CD14-positive monocyte (primary cell): Measurements from ENCODE around the gene CR1L. TPM values are rescaled to one million over a fixed set of nuclear protein-coding genes. Genes with fewer than 3 reads are reported as not detected.

Experiments
- DNase-seq, 3 donors: peaks; one replicate each; pipeline ENCODE4 v3.0.0-alpha.2; 2011 to 2022
- H2AFZ ChIP-seq: 2 replicates; pipeline ENCODE4 v1.6.0; 2012; ENCODE audit warnings: mild to moderate bottlenecking, low read depth, low read length, inconsistent platforms; ENCODE audit not compliant: insufficient read depth, poor library complexity, severe bottlenecking
- H3K27ac ChIP-seq, 2 donors: 1 replicate in 1 of 2; 2 replicates in 1 of 2; pipeline ENCODE4 v1.5.1; 2012 to 2013; ENCODE audit warnings: low read length in 2 of 2, control low read depth in 1 of 2, inconsistent platforms in 1 of 2, low read depth in 1 of 2, mild to moderate bottlenecking in 1 of 2
- H3K27me3 ChIP-seq, 2 donors: one replicate each; pipeline versions ENCODE4 v1.6.0 to v1.6.1; 2011 to 2013; ENCODE audit warnings: low read length in 2 of 2; ENCODE audit not compliant: control insufficient read depth in 2 of 2, insufficient read depth in 2 of 2
- H3K36me3 ChIP-seq, 2 donors: replicated peaks in 1 of 2; 1 replicate in 1 of 2; 2 replicates in 1 of 2; pipeline versions ENCODE4 v1.5.1 to v1.6.1; 2012 to 2013; ENCODE audit warnings: low read length in 2 of 2, control low read depth in 1 of 2, inconsistent platforms in 1 of 2, mild to moderate bottlenecking in 1 of 2; ENCODE audit not compliant: insufficient read depth in 2 of 2, control insufficient read depth in 1 of 2
- H3K4me1 ChIP-seq, 2 donors: 1 replicate in 1 of 2; 2 replicates in 1 of 2; pipeline versions ENCODE4 v1.5.1 to v1.6.1; 2012 to 2013; ENCODE audit warnings: low read length in 2 of 2, control low read depth in 1 of 2, inconsistent platforms in 1 of 2, mild to moderate bottlenecking in 1 of 2, moderate library complexity in 1 of 2; ENCODE audit not compliant: insufficient read depth in 2 of 2, control insufficient read depth in 1 of 2
- H3K4me2 ChIP-seq: replicated peaks from 2 replicates; pipeline ENCODE3; 2012; ENCODE audit warnings: low read length, moderate library complexity, mild to moderate bottlenecking; ENCODE audit not compliant: poor library complexity, severe bottlenecking; ENCODE audit errors: extremely low read depth
- H3K4me3 ChIP-seq, 3 experiments: fragments of 200-600 bp in 1 of 3; sonication (generic) in 1 of 3; replicated peaks in 1 of 3; 1 replicate in 2 of 3; 2 replicates in 1 of 3; pipeline ENCODE4 v1.5.1; 2011 to 2013; ENCODE audit warnings: low read length in 3 of 3, mild to moderate bottlenecking in 3 of 3, control low read depth in 2 of 3, low read depth in 2 of 3, inconsistent platforms in 1 of 3, moderate library complexity in 1 of 3
- H3K79me2 ChIP-seq: 2 replicates; pipeline ENCODE4 v1.6.0; 2012; ENCODE audit warnings: mild to moderate bottlenecking, control low read depth, inconsistent platforms, low read length, moderate library complexity; ENCODE audit not compliant: insufficient read depth
- H3K9ac ChIP-seq: 2 replicates; pipeline ENCODE4 v1.6.0; 2017; ENCODE audit warnings: low read length, mild to moderate bottlenecking; ENCODE audit not compliant: insufficient read depth, poor library complexity, severe bottlenecking
- H3K9me3 ChIP-seq, 2 donors: replicated peaks in 1 of 2; 1 replicate in 1 of 2; 2 replicates in 1 of 2; pipeline versions ENCODE4 v1.5.1 to v1.6.1; 2012 to 2013; ENCODE audit warnings: low read length in 2 of 2, control low read depth in 1 of 2; ENCODE audit not compliant: control insufficient read depth in 1 of 2, insufficient read depth in 1 of 2
- H4K20me1 ChIP-seq: 2 replicates; pipeline ENCODE4 v1.6.0; 2012; ENCODE audit warnings: mild to moderate bottlenecking, low read length, control low read depth, moderate library complexity; ENCODE audit not compliant: insufficient read depth
- H3K27ac Mint-ChIP-seq, 7 donors: one replicate each; pipeline ENCODE4 v1.8.0; 2020; ENCODE audit warnings: mild to moderate bottlenecking in 7 of 7, mixed read lengths in 7 of 7, moderate library complexity in 6 of 7, inconsistent platforms in 2 of 7
- H3K27me3 Mint-ChIP-seq, 3 donors: one replicate each; pipeline ENCODE4 v1.8.0; 2021 to 2022; ENCODE audit warnings: low read depth in 3 of 3, mild to moderate bottlenecking in 3 of 3, mixed read lengths in 3 of 3, moderate library complexity in 3 of 3, inconsistent platforms in 1 of 3
- H3K36me3 Mint-ChIP-seq, 2 donors: one replicate each; pipeline ENCODE4 v1.8.0; 2020; ENCODE audit warnings: mixed read lengths in 2 of 2, inconsistent platforms in 1 of 2, mild to moderate bottlenecking in 1 of 2
- H3K4me1 Mint-ChIP-seq: one replicate; pipeline ENCODE4 v1.8.0; 2020; ENCODE audit warnings: mild to moderate bottlenecking, mixed read lengths
- H3K4me3 Mint-ChIP-seq, 2 donors: one replicate each; pipeline ENCODE4 v1.8.0; 2020; ENCODE audit warnings: mild to moderate bottlenecking in 2 of 2, mixed read lengths in 2 of 2, moderate library complexity in 1 of 2
- H3K9me3 Mint-ChIP-seq, 7 donors: one replicate each; pipeline ENCODE4 v1.8.0; 2020 to 2022; ENCODE audit warnings: mixed read lengths in 7 of 7, mild to moderate bottlenecking in 6 of 7, moderate library complexity in 6 of 7, inconsistent platforms in 2 of 7
- WGBS: methylation state at CpG from one replicate; pipeline ENCODE4 v1.1.5; 2013; ENCODE audit warnings: missing lambda C conversion rate; ENCODE audit not compliant: insufficient coverage; 5-methylcytosine and 5-hydroxymethylcytosine counted together
- intact Hi-C, 2 donors: fragments of 100-400 bp; cut with micrococcal nuclease; formaldehyde crosslinking; loops; one replicate each; pipeline versions ENCODE4 v1.15.0 to v1.15.1; 2023
- polyA plus RNA-seq, 3 donors: library from polyadenylated mRNA; depleted of rRNA in 1 of 3; unstranded in 2 of 3; stranded (reverse) in 1 of 3; fragments of 300-500 nt in 2 of 3; fragments of >200 nt in 1 of 3; fragmentation: Illumina TruSeq in 2 of 3; gene quantifications; 1 replicate in 2 of 3; 2 replicates in 1 of 3; pipeline ENCODE4 v1.2.3, GENCODE V29; 2012 to 2021
- TF ChIP-seq, protein P1 (sequence below): fragments of 200-600 bp; IDR thresholded peaks from one replicate; pipeline ENCODE4 v1.8.0; 2022; ENCODE audit warnings: antibody characterized with exemption, mild to moderate bottlenecking

CR1L gene
- polyA plus RNA-seq, 3 donors, result 0.49 TPM; not detected in 2

DNA sequence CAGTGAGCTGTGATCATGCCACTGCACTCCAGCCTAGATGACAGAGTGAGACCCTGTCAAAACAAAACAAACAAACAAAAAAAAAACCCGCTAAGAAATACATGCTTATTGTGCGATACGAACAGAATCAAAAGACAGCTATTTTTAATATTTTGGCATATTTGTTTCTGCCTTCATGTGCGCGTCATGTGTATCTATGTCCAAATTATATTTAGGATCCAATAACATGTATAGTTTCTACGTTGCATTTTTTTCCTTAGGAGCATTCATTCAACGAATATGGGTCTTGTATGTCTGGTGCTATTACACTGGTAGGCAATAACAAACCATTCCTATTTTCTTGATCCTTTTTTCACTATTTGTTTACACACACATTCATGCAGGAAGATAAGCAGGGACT lies 108.7 kb downstream of the CR1L start:
- peaks cover 0 to 1% (median 0%) of the 10 kb centered on the region in 3 donors for H3K27me3 Mint-ChIP-seq
- H3K36me3 ChIP-seq, result peaks cover 9 to 20% of the 10 kb centered on the region in 2 donors
- WGBS, result no CpG with 5 or more reads among the region's 7 CpGs

DNA sequence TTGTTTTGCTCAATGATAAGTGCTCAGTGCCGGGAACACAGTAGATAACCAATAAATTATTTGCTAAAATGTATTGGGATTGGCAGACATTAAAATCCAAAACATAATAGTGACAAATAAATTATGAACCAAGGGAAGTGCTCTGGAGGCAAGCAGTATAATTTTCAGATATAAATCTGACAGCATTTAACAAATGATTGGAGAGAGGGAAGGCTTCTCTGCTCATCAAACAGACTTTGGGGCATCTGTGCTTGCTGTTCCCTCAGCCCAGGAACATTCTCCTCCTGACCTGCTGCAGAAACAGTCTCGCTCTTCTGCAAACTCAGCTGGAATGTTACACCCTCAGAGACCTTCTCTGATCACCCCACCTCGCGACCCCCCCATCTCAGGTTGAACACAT lies 109.1 kb downstream of the CR1L start:
- H3K9ac ChIP-seq, result no peak overlapping the region
- H3K36me3 ChIP-seq, result peaks cover 12 to 24% of the 10 kb centered on the region in 2 donors
- intact Hi-C loops, result loop anchor here in 1 of 2 donors (5.0 kb wide), 1 partner anchor 113 kb away; no protein-coding TSS in a partner anchor
- no peaks in the 10 kb centered on the region for H3K27me3 ChIP-seq
- H3K9me3 ChIP-seq, result no peaks in the 10 kb centered on the region
- H3K4me1 ChIP-seq, result peaks cover 46 to 48% of the 10 kb centered on the region in 2 donors
- Mint-ChIP-seq H3K27me3 (peaks cover 0 to 1% (median 0%) of the 10 kb centered on the region in 3 donors), H3K36me3 (peaks cover 23 to 27% of the 10 kb centered on the region in 2 donors), H3K27ac (peak overlapping the region; percentile 24 to 89 (median 82)), H3K4me3 (peak overlapping the region; percentile 21 to 60), H3K4me1 (peaks cover 54% of the 10 kb centered on the region), H3K9me3 (no peaks in the 10 kb centered on the region)
- H4K20me1 ChIP-seq, result peaks cover 38% of the 10 kb centered on the region
- peak overlapping the region in 1 of 2 donors; percentile 79 for H3K27ac ChIP-seq
- 91% methylated on average over 3 of the region's 4 CpGs for WGBS
- H3K4me3 ChIP-seq, result peak overlapping the region in 1 of 3 experiments; percentile 93
- peak overlapping the region; percentile 74 for H3K4me2 ChIP-seq
- peak overlapping the region; percentile 23 for H2AFZ ChIP-seq
- DNase-seq, result no peak
- peaks cover 66% of the 10 kb centered on the region for H3K79me2 ChIP-seq
- TF ChIP-seq, protein P1, sequence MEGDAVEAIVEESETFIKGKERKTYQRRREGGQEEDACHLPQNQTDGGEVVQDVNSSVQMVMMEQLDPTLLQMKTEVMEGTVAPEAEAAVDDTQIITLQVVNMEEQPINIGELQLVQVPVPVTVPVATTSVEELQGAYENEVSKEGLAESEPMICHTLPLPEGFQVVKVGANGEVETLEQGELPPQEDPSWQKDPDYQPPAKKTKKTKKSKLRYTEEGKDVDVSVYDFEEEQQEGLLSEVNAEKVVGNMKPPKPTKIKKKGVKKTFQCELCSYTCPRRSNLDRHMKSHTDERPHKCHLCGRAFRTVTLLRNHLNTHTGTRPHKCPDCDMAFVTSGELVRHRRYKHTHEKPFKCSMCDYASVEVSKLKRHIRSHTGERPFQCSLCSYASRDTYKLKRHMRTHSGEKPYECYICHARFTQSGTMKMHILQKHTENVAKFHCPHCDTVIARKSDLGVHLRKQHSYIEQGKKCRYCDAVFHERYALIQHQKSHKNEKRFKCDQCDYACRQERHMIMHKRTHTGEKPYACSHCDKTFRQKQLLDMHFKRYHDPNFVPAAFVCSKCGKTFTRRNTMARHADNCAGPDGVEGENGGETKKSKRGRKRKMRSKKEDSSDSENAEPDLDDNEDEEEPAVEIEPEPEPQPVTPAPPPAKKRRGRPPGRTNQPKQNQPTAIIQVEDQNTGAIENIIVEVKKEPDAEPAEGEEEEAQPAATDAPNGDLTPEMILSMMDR, result no peak

More for the DNA sequence above, 108.7 kb downstream of the CR1L start:
- Mint-ChIP-seq H3K27ac (peak overlapping the region in 1 of 7 donors; percentile 82), H3K9me3 (no peaks in the 10 kb centered on the region), H3K36me3 (peaks cover 21 to 24% of the 10 kb centered on the region in 2 donors), H3K4me1 (peaks cover 54% of the 10 kb centered on the region), H3K4me3 (peak overlapping the region; percentile 100)
- no peaks in the 10 kb centered on the region for H3K9me3 ChIP-seq
- peak overlapping the region; percentile 74 for H3K4me2 ChIP-seq
- H3K79me2 ChIP-seq, result peaks cover 66% of the 10 kb centered on the region
- TF ChIP-seq, protein P1, result no peak
- peaks cover 37% of the 10 kb centered on the region for H4K20me1 ChIP-seq
- peak overlapping the region in 1 of 3 experiments; percentile 93 for H3K4me3 ChIP-seq
- intact Hi-C loops, result loop anchor here in 1 of 2 donors (5.0 kb wide), 1 partner anchor 114 kb away; no protein-coding TSS in a partner anchor
- no peak overlapping the region for H2AFZ ChIP-seq
- no peaks in the 10 kb centered on the region for H3K27me3 ChIP-seq
- H3K4me1 ChIP-seq, result peaks cover 46 to 48% of the 10 kb centered on the region in 2 donors
- no peak for DNase-seq
- peak overlapping the region in 1 of 2 donors; percentile 79 for H3K27ac ChIP-seq
- no peak overlapping the region for H3K9ac ChIP-seq
